Psoas muscle (tissue), 8 donors: ENCODE measurements around the gene PLS1. TPM values are rescaled to one million over a fixed set of nuclear protein-coding genes. Genes with fewer than 3 reads are reported as not detected.

Source experiments
- ATAC-seq, 4 donors: fragments of 200-7000 bp; cut with Tn5 transposase; one replicate each; pipeline ENCODE4 v1.9.1; 2020; ENCODE audit warnings: moderate library complexity in 3 of 4, mild to moderate bottlenecking in 2 of 4
- DNase-seq, 2 donors: peaks; one replicate each; pipeline ENCODE4 v3.0.0-alpha.2; 2020
- H3K27ac ChIP-seq: fragments of 200-600 bp; one replicate; pipeline ENCODE4 v1.8.0; 2022
- H3K27me3 ChIP-seq, 3 donors: fragments of 200-600 bp in 1 of 3; one replicate each; pipeline versions ENCODE4 v1.6.1 to v1.8.0; 2013 to 2022; ENCODE audit warnings: low read length in 2 of 3, mild to moderate bottlenecking in 2 of 3, moderate library complexity in 1 of 3; ENCODE audit not compliant: insufficient read depth in 3 of 3
- H3K36me3 ChIP-seq, 2 donors: fragments of 200-600 bp in 1 of 2; one replicate each; pipeline versions ENCODE4 v1.6.1 to v1.8.0; 2013 to 2022; ENCODE audit warnings: low read depth in 1 of 2, mild to moderate bottlenecking in 1 of 2, moderate library complexity in 1 of 2; ENCODE audit not compliant: insufficient read depth in 1 of 2
- H3K4me1 ChIP-seq: fragments of 200-600 bp; one replicate; pipeline ENCODE4 v1.8.0; 2022
- H3K4me3 ChIP-seq: fragments of 200-600 bp; one replicate; pipeline ENCODE4 v1.8.0; 2022; ENCODE audit warnings: mild to moderate bottlenecking
- H3K9me3 ChIP-seq: fragments of 200-600 bp; one replicate; pipeline ENCODE4 v1.8.0; 2022
- WGBS, 3 donors: extraction: QIAGEN DNeasy Blood & Tissue Kit; methylation state at CpG; one replicate each; pipeline versions ENCODE4 v1.1.6 to v1.1.7; 2013; 5-methylcytosine and 5-hydroxymethylcytosine counted together
- intact Hi-C, 2 donors: fragments of 100-400 bp; cut with DNase I; formaldehyde crosslinking; loops; one replicate each; pipeline versions ENCODE4 v1.11.0 to v1.14.2; 2022
- polyA plus RNA-seq, 3 donors: library from polyadenylated mRNA; stranded (reverse); fragments of 200-250 nt; gene quantifications; one replicate each; pipeline ENCODE4 v1.2.3, GENCODE V29; 2013
- total RNA-seq, 4 donors: library from RNA; stranded (reverse); fragmentation: NEBNext Ultra II Directional in 2 of 4; extraction: Animal tissue kit (Norgen Biotek cat#: 25700) in 2 of 4; gene quantifications; one replicate each; pipeline versions ENCODE4 v1.2.1 to v1.2.4, GENCODE V29; 2021 to 2023
- TF ChIP-seq, protein P1 (sequence below): fragments of 200-600 bp; IDR thresholded peaks from one replicate; pipeline ENCODE4 v1.8.0; 2022; ENCODE audit warnings: antibody characterized with exemption
- donor health status: healthy with polysubstance abuse.
- donor health status: DM: no; HTN: no; CAD: no; lungs with moderate emphysema.
- donor health status: Bipolar disorder and iron deficiency.
- donor health status: healthy.
- donor health status: DM: yes; HTN: yes; CAD: no.
- donor health status: DM: no; HTN: no; CAD: no.
- donor health status: DM: no; HTN: no; CAD: no.
- donor health status: DM: yes; HTN: yes; CAD: no.

PLS1 gene
- total and polyA plus RNA-seq, 7 donors = 0.24 to 2.2 (median 0.58) TPM

DNA sequence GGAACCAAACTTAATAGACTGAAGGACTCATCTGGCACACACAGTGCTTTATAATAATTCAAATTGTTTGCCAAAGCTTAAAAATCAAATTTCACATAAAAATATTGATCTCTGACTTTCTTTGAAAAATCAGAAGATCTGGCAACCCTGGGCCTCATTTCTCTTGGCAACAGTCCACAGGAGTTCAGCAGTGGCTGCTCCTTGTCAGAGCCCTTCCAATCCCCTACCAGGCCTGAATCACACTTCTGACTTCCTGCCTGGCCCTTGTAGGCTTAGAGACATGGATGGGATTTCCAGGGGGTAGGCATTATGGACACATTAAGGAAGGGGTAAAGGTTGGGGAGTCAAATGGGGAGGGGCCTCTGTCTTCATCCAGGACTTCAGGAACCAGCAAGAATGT lies 55.5 kb downstream of the PLS1 start:
- H3K4me1 ChIP-seq = no peaks in the 10 kb centered on the region
- no peaks in the 10 kb centered on the region for H3K27me3 ChIP-seq
- DNase-seq (no peak), ATAC-seq (no peak)
- no peaks in the 10 kb centered on the region for H3K9me3 ChIP-seq
- intact Hi-C loops = no loop called here
- H3K27ac ChIP-seq = no peak overlapping the region
- no peak overlapping the region for H3K4me3 ChIP-seq
- TF ChIP-seq, protein P1, sequence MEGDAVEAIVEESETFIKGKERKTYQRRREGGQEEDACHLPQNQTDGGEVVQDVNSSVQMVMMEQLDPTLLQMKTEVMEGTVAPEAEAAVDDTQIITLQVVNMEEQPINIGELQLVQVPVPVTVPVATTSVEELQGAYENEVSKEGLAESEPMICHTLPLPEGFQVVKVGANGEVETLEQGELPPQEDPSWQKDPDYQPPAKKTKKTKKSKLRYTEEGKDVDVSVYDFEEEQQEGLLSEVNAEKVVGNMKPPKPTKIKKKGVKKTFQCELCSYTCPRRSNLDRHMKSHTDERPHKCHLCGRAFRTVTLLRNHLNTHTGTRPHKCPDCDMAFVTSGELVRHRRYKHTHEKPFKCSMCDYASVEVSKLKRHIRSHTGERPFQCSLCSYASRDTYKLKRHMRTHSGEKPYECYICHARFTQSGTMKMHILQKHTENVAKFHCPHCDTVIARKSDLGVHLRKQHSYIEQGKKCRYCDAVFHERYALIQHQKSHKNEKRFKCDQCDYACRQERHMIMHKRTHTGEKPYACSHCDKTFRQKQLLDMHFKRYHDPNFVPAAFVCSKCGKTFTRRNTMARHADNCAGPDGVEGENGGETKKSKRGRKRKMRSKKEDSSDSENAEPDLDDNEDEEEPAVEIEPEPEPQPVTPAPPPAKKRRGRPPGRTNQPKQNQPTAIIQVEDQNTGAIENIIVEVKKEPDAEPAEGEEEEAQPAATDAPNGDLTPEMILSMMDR = no peak
- no peaks in the 10 kb centered on the region for H3K36me3 ChIP-seq

DNA sequence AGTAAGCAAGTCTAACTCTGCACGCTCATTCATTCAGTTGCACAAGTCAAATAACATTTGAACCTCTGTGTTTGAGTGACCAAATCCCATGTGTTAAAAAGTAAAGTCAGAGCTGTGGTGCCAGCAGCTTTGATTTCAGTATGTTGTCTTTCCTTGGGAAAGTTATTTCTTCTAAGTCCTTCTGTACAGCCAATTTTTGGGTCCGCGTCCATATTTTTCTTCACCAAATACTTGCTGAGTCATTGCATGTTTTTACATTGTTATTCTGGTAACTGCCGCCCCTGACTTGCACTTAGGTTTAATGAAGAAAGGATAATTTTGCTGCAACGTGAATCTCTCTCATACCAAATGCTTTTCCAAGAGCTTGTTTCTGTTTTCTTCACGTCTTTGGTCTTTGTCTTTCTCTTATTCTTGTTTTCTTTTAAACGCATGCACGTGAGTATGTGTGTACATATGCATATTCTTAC lies 56.7 kb downstream of the PLS1 start:
- Histone ChIP-seq H3K27me3 (no peaks in the 10 kb centered on the region), H3K9me3 (no peaks in the 10 kb centered on the region), H3K27ac (no peak overlapping the region), H3K4me1 (no peaks in the 10 kb centered on the region), H3K4me3 (no peak overlapping the region), H3K36me3 (no peaks in the 10 kb centered on the region)
- DNase-seq = no peak
- TF ChIP-seq, protein P1 = no peak
- 87 to 94% (median 89%) methylated on average over 8 of the region's 8 CpGs for WGBS, 3 donors
- intact Hi-C loops = no loop called here
- no peak for ATAC-seq

DNA sequence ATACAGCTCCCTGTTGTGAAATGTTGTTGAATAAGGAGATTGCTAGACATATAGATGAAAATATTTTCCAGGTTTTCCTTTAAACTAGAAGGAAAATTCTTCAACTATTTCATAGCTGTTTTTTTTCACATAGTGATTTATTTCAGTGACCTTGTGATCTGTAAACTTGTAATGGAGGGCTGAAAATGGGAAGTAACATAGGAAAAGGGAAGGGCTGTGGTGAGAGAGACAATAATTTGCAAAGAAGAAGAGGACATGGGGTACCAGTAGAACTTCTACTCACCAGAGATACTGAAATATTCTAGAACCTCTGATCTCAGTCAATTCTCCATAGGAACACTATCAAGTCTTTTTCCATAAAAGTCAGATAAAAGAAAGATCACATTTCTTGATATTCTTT lies 60.4 kb downstream of the PLS1 start:
- H3K4me3 ChIP-seq = no peak overlapping the region
- no peaks in the 10 kb centered on the region for H3K4me1 ChIP-seq
- intact Hi-C loops = no loop called here
- no peak overlapping the region for H3K27ac ChIP-seq
- H3K27me3 ChIP-seq = no peaks in the 10 kb centered on the region
- DNase-seq = no peak
- TF ChIP-seq, protein P1 = no peak
- H3K9me3 ChIP-seq = no peaks in the 10 kb centered on the region
- ATAC-seq = no peak
- H3K36me3 ChIP-seq = no peaks in the 10 kb centered on the region

DNA sequence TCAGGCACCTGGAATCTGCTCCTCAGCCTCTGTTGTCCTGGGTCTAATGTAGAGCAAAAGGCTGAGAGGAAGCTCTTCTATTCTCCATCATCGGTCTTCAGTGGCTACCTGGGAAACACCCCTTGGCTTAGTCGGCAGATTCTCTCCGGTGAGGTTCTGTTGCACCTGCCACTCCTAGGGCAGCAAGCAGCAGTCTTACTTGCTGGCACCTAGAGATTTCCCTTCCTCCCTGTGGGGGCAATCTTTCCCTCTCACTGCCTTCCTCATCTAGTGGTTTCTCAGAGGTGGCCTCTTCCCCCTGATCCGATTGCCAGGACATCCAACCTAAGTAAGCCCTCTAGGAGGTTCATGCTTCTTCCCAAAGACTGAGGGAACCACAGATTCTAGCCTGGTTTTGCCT lies 60.8 kb downstream of the PLS1 start:
- intact Hi-C loops = no loop called here
- Histone ChIP-seq H3K4me3 (no peak overlapping the region), H3K27me3 (no peaks in the 10 kb centered on the region), H3K27ac (no peak overlapping the region), H3K4me1 (no peaks in the 10 kb centered on the region), H3K36me3 (no peaks in the 10 kb centered on the region), H3K9me3 (no peaks in the 10 kb centered on the region)
- ATAC-seq = no peak
- TF ChIP-seq, protein P1 = no peak
- 85 to 97% (median 89%) methylated on average over 4 of the region's 4 CpGs for WGBS, 3 donors
- no peak for DNase-seq

DNA sequence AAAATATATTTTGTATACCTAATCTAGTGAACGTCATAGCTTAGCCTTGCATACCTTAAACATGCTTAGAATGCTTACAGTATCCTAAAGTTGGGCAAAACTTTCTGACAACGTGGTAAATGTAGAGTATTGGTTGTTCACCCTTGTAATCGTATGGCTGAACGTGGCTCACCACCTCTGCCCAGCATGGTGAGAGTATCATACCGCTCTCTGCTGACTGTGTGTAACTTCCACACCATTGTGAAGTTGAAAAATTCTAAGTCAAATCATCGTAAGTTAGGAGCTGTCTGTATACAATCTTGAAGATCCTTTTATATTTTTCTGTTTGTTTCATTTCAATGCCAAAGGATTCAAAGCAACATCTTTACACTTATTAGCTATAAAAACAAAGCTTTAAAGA lies 64.2 kb downstream of the PLS1 start:
- no peaks in the 10 kb centered on the region for H3K9me3 ChIP-seq
- TF ChIP-seq, protein P1 = no peak
- H3K36me3 ChIP-seq = no peaks in the 10 kb centered on the region
- 63 to 66% (median 64%) methylated on average over 6 of the region's 6 CpGs for WGBS, 3 donors
- DNase-seq (no peak), ATAC-seq (no peak)
- H3K4me1 ChIP-seq = no peaks in the 10 kb centered on the region
- H3K4me3 ChIP-seq = no peak overlapping the region
- no peak overlapping the region for H3K27ac ChIP-seq
- no peaks in the 10 kb centered on the region for H3K27me3 ChIP-seq
- intact Hi-C loops = no loop called here
